GM23338 (cell line): Measurements from ENCODE around the gene GAL3ST2. TPM values are rescaled to one million over a fixed set of nuclear protein-coding genes. Genes with fewer than 3 reads are reported as not detected.

ENCODE experiments used
- ATAC-seq: fragments of 200-7000 bp; cut with Tn5 transposase; 3 replicates; pipeline ENCODE4 v1.9.1; 2020
- DNase-seq: peaks from one replicate; pipeline ENCODE4 v3.0.0-alpha.2; 2015; ENCODE audit warnings: low spot score
- H2AFZ ChIP-seq: fragments of 200-600 bp; sonication (generic); 2 replicates; pipeline ENCODE4 v1.8.0; 2016; ENCODE audit warnings: antibody characterized with exemption, mild to moderate bottlenecking, moderate library complexity
- H3F3A ChIP-seq: fragments of 200-600 bp; sonication (generic); replicated peaks from 2 replicates; pipeline ENCODE4 v1.8.0; 2017; ENCODE audit warnings: antibody characterized with exemption, mixed run types, low read depth
- H3K27ac ChIP-seq: fragments of 200-600 bp; sonication (generic); 2 replicates; pipeline ENCODE4 v1.6.1; 2016; ENCODE audit warnings: low read depth
- H3K27me3 ChIP-seq: fragments of 200-600 bp; sonication (generic); 2 replicates; pipeline ENCODE4 v1.8.0; 2016; ENCODE audit warnings: mild to moderate bottlenecking, mixed run types, moderate library complexity; ENCODE audit not compliant: insufficient read depth
- H3K36me3 ChIP-seq: fragments of 200-600 bp; sonication (generic); 2 replicates; pipeline ENCODE4 v1.8.0; 2016; ENCODE audit warnings: mild to moderate bottlenecking; ENCODE audit not compliant: insufficient read depth
- H3K4me1 ChIP-seq: fragments of 200-600 bp; sonication (generic); 2 replicates; pipeline ENCODE4 v1.8.0; 2016; ENCODE audit warnings: mild to moderate bottlenecking, moderate library complexity; ENCODE audit not compliant: insufficient read depth
- H3K4me2 ChIP-seq: fragments of 200-600 bp; sonication (generic); 2 replicates; pipeline ENCODE4 v1.7.1; 2017; ENCODE audit warnings: mixed run types
- H3K4me3 ChIP-seq: fragments of 200-600 bp; sonication (generic); 2 replicates; pipeline ENCODE4 v1.6.1; 2016; ENCODE audit warnings: mixed run types
- H3K79me2 ChIP-seq: fragments of 200-600 bp; sonication (generic); replicated peaks from 2 replicates; pipeline ENCODE4 v1.8.0; 2017; ENCODE audit warnings: mild to moderate bottlenecking; ENCODE audit not compliant: insufficient read depth
- H3K9me2 ChIP-seq: fragments of 200-600 bp; sonication (generic); 2 replicates; pipeline ENCODE4 v1.8.0; 2017; ENCODE audit not compliant: insufficient read depth
- H4K20me1 ChIP-seq: fragments of 200-600 bp; sonication (generic); replicated peaks from 2 replicates; pipeline ENCODE4 v1.8.0; 2017; ENCODE audit warnings: mild to moderate bottlenecking; ENCODE audit not compliant: insufficient read depth
- H3K27ac Mint-ChIP-seq: 2 replicates; pipeline ENCODE4 v1.8.0; 2020; ENCODE audit warnings: inconsistent platforms, mild to moderate bottlenecking, moderate library complexity, mixed read lengths
- H3K27me3 Mint-ChIP-seq: 3 replicates; pipeline ENCODE4 v1.8.0; 2022; ENCODE audit warnings: low read depth, mild to moderate bottlenecking, moderate library complexity, mixed read lengths, inconsistent platforms; ENCODE audit not compliant: insufficient read depth, poor library complexity
- H3K36me3 Mint-ChIP-seq: 3 replicates; pipeline ENCODE4 v1.8.0; 2021; ENCODE audit warnings: low read depth, mild to moderate bottlenecking, inconsistent platforms, moderate library complexity, mixed read lengths
- H3K4me1 Mint-ChIP-seq: 3 replicates; pipeline ENCODE4 v1.8.0; 2020; ENCODE audit warnings: mild to moderate bottlenecking, inconsistent platforms, mixed read lengths
- H3K4me3 Mint-ChIP-seq: 3 replicates; pipeline ENCODE4 v1.8.0; 2021; ENCODE audit warnings: moderate library complexity, mild to moderate bottlenecking, inconsistent platforms, mixed read lengths
- H3K9me3 Mint-ChIP-seq: 3 replicates; pipeline ENCODE4 v1.8.0; 2020; ENCODE audit warnings: moderate library complexity, mild to moderate bottlenecking, inconsistent platforms, mixed read lengths
- CREB1 ChIP-seq: fragments of 250-450 bp; sonication (Bioruptor Pico); IDR thresholded peaks from 2 replicates; pipeline ENCODE4 v1.5.0; 2020; ENCODE audit warnings: low read depth, mild to moderate bottlenecking, moderate library complexity
- CTCF ChIP-seq, 2 experiments: fragments of 200-600 bp in 1 of 2; sonication (generic) in 1 of 2; conservative IDR thresholded peaks; 2 replicates each; pipeline versions ENCODE4 v1.5.1 to v1.6.1; 2016 to 2017; ENCODE audit warnings: antibody characterized with exemption in 2 of 2, low read depth in 2 of 2, mild to moderate bottlenecking in 2 of 2, moderate library complexity in 1 of 2
- ETS1 ChIP-seq: IDR thresholded peaks from 2 replicates; pipeline ENCODE4 v1.6.1; 2016; ENCODE audit warnings: antibody characterized with exemption
- EZH2 ChIP-seq: fragments of 200-600 bp; sonication (generic); IDR thresholded peaks from one replicate; pipeline ENCODE4 v1.8.0; 2017; ENCODE audit warnings: antibody characterized with exemption, mild to moderate bottlenecking, low read depth; ENCODE audit not compliant: unreplicated experiment
- EZH2phosphoT487 ChIP-seq: fragments of 200-600 bp; sonication (generic); IDR thresholded peaks from one replicate; pipeline ENCODE4 v1.8.1; 2018; ENCODE audit warnings: antibody characterized with exemption; ENCODE audit not compliant: unreplicated experiment
- JUNB ChIP-seq: IDR thresholded peaks from one replicate; pipeline ENCODE4 v1.6.1; 2016; ENCODE audit warnings: antibody characterized with exemption; ENCODE audit not compliant: unreplicated experiment
- NANOG ChIP-seq: IDR thresholded peaks from 2 replicates; pipeline ENCODE4 v1.6.1; 2016; ENCODE audit warnings: antibody characterized with exemption, borderline replicate concordance
- POLR2AphosphoS5 ChIP-seq: IDR thresholded peaks from 2 replicates; pipeline ENCODE4 v1.6.1; 2016; ENCODE audit warnings: antibody characterized with exemption, low read depth
- REST ChIP-seq: IDR thresholded peaks from one replicate; pipeline ENCODE4 v1.6.1; 2018; ENCODE audit warnings: antibody characterized with exemption; ENCODE audit not compliant: unreplicated experiment
- STAT1 ChIP-seq: IDR thresholded peaks from one replicate; pipeline ENCODE4 v1.6.1; 2016; ENCODE audit warnings: antibody characterized with exemption; ENCODE audit not compliant: unreplicated experiment
- ZNF114 ChIP-seq: fragments of 250-450 bp; sonication (Bioruptor Pico); IDR thresholded peaks from 2 replicates; pipeline ENCODE4 v1.5.0; 2020; ENCODE audit warnings: mild to moderate bottlenecking, moderate library complexity
- ZNF331 ChIP-seq: fragments of 250-450 bp; sonication (Bioruptor Pico); IDR thresholded peaks from 2 replicates; pipeline ENCODE4 v1.5.0; 2020; ENCODE audit warnings: low read depth, mild to moderate bottlenecking, moderate library complexity
- ZNF462 ChIP-seq: fragments of 250-450 bp; sonication (Bioruptor Pico); IDR thresholded peaks from 2 replicates; pipeline ENCODE4 v1.5.0; 2020; ENCODE audit warnings: mild to moderate bottlenecking, moderate library complexity
- polyA plus RNA-seq: library from polyadenylated mRNA; unstranded; fragments of >200 nt; fragmentation: Nextera tagmentation; extraction: Ambion mirVana; gene quantifications from 2 replicates; pipeline ENCODE4 v1.2.1, GENCODE V29; 2016
- total RNA-seq: library from RNA; depleted of rRNA; stranded (reverse); fragments of >200 nt; shearing (Covaris generic); gene quantifications from 2 replicates; pipeline ENCODE4 v1.2.3, GENCODE V29; 2014

The GAL3ST2 gene
- total and polyA plus RNA-seq, 2 experiments from 2014 or later = 0.19 to 0.24 TPM

GRCh38 chr2:241744028-241744754, 32.4 kb upstream of the GAL3ST2 start:
- no peak overlapping the region for H3K27ac Mint-ChIP-seq

More at GRCh38 chr2:241744028-241744754, 32.4 kb upstream of the GAL3ST2 start:
- Histone ChIP-seq H3K9me2 (no peaks in the 10 kb centered on the region), H3K27me3 (no peaks in the 10 kb centered on the region), H2AFZ (no peak overlapping the region), H3K79me2 (no peaks in the 10 kb centered on the region), H4K20me1 (no peaks in the 10 kb centered on the region), H3K27ac (no peak overlapping the region), H3K36me3 (no peaks in the 10 kb centered on the region), H3K4me2 (no peak overlapping the region), H3K4me1 (no peaks in the 10 kb centered on the region), H3F3A (no peaks in the 10 kb centered on the region), H3K4me3 (no peak overlapping the region)
- no peak for DNase-seq
- no peaks in the 10 kb centered on the region for H3K9me3 Mint-ChIP-seq
- no peaks in the 10 kb centered on the region for H3K4me1 Mint-ChIP-seq
- peaks cover 7% of the 10 kb centered on the region for H3K27me3 Mint-ChIP-seq
- H3K4me3 Mint-ChIP-seq = no peak overlapping the region
- peaks cover 25% of the 10 kb centered on the region for H3K36me3 Mint-ChIP-seq
- no peak for ATAC-seq
- no peak for TF ChIP-seq ZNF331 (CRISPR knock-in tag)
- TF ChIP-seq ETS1 = no peak
- no peak for TF ChIP-seq ZNF114
- TF ChIP-seq CTCF (conservative IDR thresholded peaks at IDR 0.05; ENCODE audit: low read depth in 2 of 2) = no peak
- TF ChIP-seq JUNB = no peak
- TF ChIP-seq POLR2AphosphoS5 = no peak
- TF ChIP-seq NANOG = no peak
- no peak for TF ChIP-seq STAT1
- no peak for TF ChIP-seq EZH2
- TF ChIP-seq EZH2phosphoT487 = no peak
- TF ChIP-seq CREB1 (CRISPR knock-in tag) = no peak
- no peak for TF ChIP-seq REST
- no peak for TF ChIP-seq ZNF462 (CRISPR knock-in tag)
